Activated CD4-positive, alpha-beta memory T cell treated with anti-CD3 and anti-CD28 coated beads for 36 hours (primary cell): ENCODE results near the gene EPB41L1. TPM values are rescaled to one million over a fixed set of nuclear protein-coding genes. Genes with fewer than 3 reads are reported as not detected.
A peak's percentile ranks its signal among the peaks of the same experiment; 100 is the strongest.

Experiments
- CTCF ChIA-PET: fragments of 350-600 bp; sonication (Branson Sonifier 250); formaldehyde crosslinking; loops from one replicate; lab custom pipeline; 2021; ENCODE audit warnings: antibody characterized with exemption, inconsistent platforms; lab: Charles Lee
- POLR2A ChIA-PET: fragments of 350-600 bp; sonication (Branson Sonifier 250); formaldehyde crosslinking; loops from one replicate; lab custom pipeline; 2021; ENCODE audit warnings: antibody characterized with exemption; lab: Charles Lee
- DNase-seq: peaks from one replicate; pipeline ENCODE4 v3.0.0-alpha.2; 2020
- H3K27ac Mint-ChIP-seq: one replicate; pipeline ENCODE4 v1.8.0; 2021; ENCODE audit warnings: mixed read lengths
- H3K27me3 Mint-ChIP-seq: one replicate; pipeline ENCODE4 v1.8.0; 2021; ENCODE audit warnings: mixed read lengths
- H3K36me3 Mint-ChIP-seq: one replicate; pipeline ENCODE4 v1.8.0; 2021; ENCODE audit warnings: mixed read lengths
- H3K4me1 Mint-ChIP-seq: one replicate; pipeline ENCODE4 v1.8.0; 2021; ENCODE audit warnings: low read depth, mixed read lengths
- H3K4me3 Mint-ChIP-seq: one replicate; pipeline ENCODE4 v1.8.0; 2021; ENCODE audit warnings: mild to moderate bottlenecking, mixed read lengths
- H3K9me3 Mint-ChIP-seq: one replicate; pipeline ENCODE4 v1.8.0; 2021; ENCODE audit warnings: mixed read lengths
- intact Hi-C: fragments of 100-400 bp; cut with micrococcal nuclease; formaldehyde crosslinking; loops from one replicate; pipeline ENCODE4 v1.15.1; 2023
- total RNA-seq, 2 experiments: library from RNA; stranded (reverse); gene quantifications; one replicate each; pipeline ENCODE4 v1.2.3, GENCODE V29; 2021

EPB41L1 gene
- total RNA-seq, 2 experiments from 2014 or later = 0.36 to 0.88 TPM

DNA sequence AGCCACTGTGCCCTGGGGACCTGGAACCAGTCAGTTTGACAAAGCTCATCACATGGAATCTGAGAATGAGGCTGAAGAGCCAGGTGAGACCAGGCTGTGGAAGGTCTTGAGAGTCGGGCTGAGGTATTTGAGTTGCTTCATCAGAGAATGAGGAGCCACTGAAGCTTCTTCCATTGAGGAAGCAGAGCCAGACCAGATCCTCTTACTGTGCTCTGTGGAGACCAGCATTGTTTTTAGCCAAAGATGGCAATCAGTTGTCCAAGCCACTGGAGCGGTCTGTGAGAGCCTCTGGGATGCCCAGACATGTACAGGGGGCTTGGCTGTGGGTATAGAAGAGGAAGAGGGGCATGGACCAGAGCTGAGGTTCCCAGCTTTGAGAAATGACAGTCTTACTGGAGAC, 6.1 kb upstream of the EPB41L1 start:
- H3K4me1 Mint-ChIP-seq = no peaks in the 10 kb centered on the region
- peaks cover 11% of the 10 kb centered on the region for H3K27me3 Mint-ChIP-seq
- H3K27ac Mint-ChIP-seq = no peak overlapping the region
- intact Hi-C loops = no loop called here
- no peaks in the 10 kb centered on the region for H3K36me3 Mint-ChIP-seq
- DNase-seq = no peak
- H3K4me3 Mint-ChIP-seq = no peak overlapping the region
- ChIA-PET POLR2A (no interaction called here), CTCF (interaction anchor here (0.5 to 1.4 kb wide), 4 partner anchors 8 to 291 kb away, joined by 3 to 4 read pairs (median 3); no protein-coding TSS in a partner anchor)
- no peaks in the 10 kb centered on the region for H3K9me3 Mint-ChIP-seq

DNA sequence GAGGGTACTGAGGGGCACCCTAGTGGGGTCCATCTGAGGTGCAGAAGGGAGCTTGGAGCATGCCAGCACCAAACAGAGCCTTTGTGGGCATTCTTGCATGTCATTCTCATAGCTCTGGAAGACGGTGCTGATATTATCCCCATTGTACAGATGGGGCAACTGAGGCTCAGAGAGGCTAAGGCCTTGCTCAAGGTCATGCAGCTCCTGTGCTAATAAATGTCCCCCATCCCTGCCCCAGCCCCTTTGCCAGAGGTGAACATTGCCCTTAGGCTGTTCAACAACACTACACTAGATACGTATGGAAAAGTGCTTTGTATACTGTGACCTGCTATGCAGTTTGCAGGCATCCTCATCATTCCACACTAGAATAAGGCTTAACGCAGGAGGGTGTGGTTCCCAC, 5.5 kb upstream of the EPB41L1 start:
- H3K4me3 Mint-ChIP-seq = no peak overlapping the region
- no peak for DNase-seq
- H3K27me3 Mint-ChIP-seq = peaks cover 15% of the 10 kb centered on the region
- no peaks in the 10 kb centered on the region for H3K36me3 Mint-ChIP-seq
- no peak overlapping the region for H3K27ac Mint-ChIP-seq
- POLR2A ChIA-PET = interaction anchor here (0.7 kb wide), 1 partner anchor 160 kb away, joined by 4 read pairs; no protein-coding TSS in a partner anchor
- H3K4me1 Mint-ChIP-seq = no peaks in the 10 kb centered on the region
- H3K9me3 Mint-ChIP-seq = no peaks in the 10 kb centered on the region
- intact Hi-C loops = no loop called here
- CTCF ChIA-PET = interaction anchor here (0.9 to 2.1 kb wide), 5 partner anchors 7 to 290 kb away, joined by 3 to 7 read pairs (median 3); no protein-coding TSS in a partner anchor

DNA sequence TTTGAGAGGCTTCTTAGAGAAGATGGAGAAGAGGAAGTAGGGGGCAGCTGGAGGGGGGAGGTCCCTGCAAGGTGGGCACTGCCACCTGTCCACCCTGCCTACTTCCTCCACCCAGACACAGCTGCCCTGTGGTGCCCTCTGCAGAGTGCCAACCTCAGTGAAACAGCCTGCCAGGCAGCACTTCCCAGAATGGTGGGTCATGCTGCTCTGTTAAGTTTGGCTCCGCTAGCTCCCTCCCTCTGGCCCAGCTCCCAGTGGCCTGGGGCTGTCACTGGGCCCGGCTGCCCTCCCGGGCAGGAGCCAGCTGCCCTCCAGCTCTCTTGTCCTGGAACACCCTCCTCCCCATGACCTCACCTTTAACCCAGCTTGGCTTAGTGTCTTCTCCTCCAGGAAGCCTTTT, 5.1 kb upstream of the EPB41L1 start:
- Mint-ChIP-seq H3K9me3 (no peaks in the 10 kb centered on the region), H3K4me1 (no peaks in the 10 kb centered on the region), H3K27ac (no peak overlapping the region), H3K27me3 (peaks cover 15% of the 10 kb centered on the region), H3K4me3 (no peak overlapping the region), H3K36me3 (no peaks in the 10 kb centered on the region)
- CTCF ChIA-PET = interaction anchor here (0.7 to 2.1 kb wide), 5 partner anchors 11 to 290 kb away, joined by 3 to 7 read pairs (median 3); no protein-coding TSS in a partner anchor
- no peak for DNase-seq
- intact Hi-C loops = no loop called here
- POLR2A ChIA-PET = interaction anchor here (0.7 kb wide), 1 partner anchor 160 kb away, joined by 4 read pairs; no protein-coding TSS in a partner anchor

GRCh38 chr20:36150489-36150846, 4.1 kb upstream of the EPB41L1 start:
- intact Hi-C loops = no loop called here
- CTCF ChIA-PET = interaction anchor here (2.1 kb wide), 1 partner anchor 12 kb away, joined by 7 read pairs; no protein-coding TSS in a partner anchor
- DNase-seq = no peak
- H3K27me3 Mint-ChIP-seq = peaks cover 19% of the 10 kb centered on the region
- H3K4me1 Mint-ChIP-seq = no peaks in the 10 kb centered on the region
- H3K36me3 Mint-ChIP-seq = no peaks in the 10 kb centered on the region
- H3K27ac Mint-ChIP-seq = no peak overlapping the region
- H3K4me3 Mint-ChIP-seq = no peak overlapping the region
- no peaks in the 10 kb centered on the region for H3K9me3 Mint-ChIP-seq
- POLR2A ChIA-PET = no interaction called here

DNA sequence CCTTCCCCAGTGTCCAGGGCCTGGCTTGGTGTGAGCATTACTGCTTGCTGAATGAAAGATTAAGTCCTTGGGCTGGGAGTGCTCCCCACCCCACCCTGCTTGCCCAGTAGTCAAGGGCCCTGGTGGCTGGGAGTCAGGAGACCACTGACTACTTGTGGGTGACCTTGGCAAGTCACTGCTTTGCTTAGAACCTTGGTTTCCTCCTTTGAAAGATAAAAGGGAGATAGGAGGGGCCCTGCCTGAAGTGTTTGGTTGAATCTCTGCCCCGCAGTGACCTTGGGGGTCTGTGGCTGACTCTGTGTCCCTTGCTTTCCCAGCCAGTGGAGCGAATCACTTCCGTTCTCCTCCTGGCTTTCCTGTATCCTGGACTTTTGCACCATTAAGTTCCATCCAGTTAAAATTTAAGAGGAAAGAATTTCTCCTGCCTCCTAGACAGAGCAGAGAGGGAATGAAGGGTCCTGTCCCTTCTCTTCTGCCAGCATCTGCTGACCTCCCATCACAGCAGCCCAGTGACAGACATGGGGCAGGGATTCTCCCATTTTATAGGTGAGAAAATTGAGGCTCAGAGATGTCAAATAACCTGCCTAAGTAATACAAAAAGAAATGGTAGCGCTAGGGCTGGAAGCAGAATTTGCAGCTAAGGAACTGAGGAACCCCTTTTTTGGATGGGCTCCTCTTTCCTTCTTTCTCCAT, 3.5 kb upstream of the EPB41L1 start:
- H3K4me1 Mint-ChIP-seq = no peaks in the 10 kb centered on the region
- intact Hi-C loops = no loop called here
- H3K27ac Mint-ChIP-seq = no peak overlapping the region

DNA sequence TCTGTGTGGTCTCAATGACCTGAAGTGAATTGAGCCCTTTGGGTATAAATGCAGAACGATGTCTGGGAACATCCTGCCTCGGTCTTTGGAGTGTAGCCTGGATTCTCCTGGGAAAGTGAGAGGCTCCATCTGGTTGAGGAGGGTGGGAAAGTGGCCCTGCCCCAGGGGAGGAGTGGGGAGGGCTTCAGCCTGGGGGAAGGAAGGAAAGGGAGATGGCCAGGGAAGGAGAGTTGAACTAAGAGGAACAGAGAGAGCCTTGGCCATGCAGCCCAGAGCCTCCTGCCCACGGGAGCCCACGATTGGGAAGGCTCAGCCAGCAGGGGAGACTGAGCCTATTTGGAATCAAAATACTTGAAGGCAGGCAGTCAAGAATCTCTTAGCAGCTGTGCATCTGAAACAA, 2.3 kb upstream of the EPB41L1 start:
- H3K9me3 Mint-ChIP-seq = no peaks in the 10 kb centered on the region
- peaks cover 19% of the 10 kb centered on the region for H3K27me3 Mint-ChIP-seq
- H3K36me3 Mint-ChIP-seq = no peaks in the 10 kb centered on the region
- intact Hi-C loops = no loop called here
- no peak for DNase-seq
- no peak overlapping the region for H3K4me3 Mint-ChIP-seq
- ChIA-PET CTCF (interaction anchor here (1.0 kb wide), 1 partner anchor 50 kb away, joined by 3 read pairs; no protein-coding TSS in a partner anchor), POLR2A (no interaction called here)
- H3K27ac Mint-ChIP-seq = no peak overlapping the region
- no peaks in the 10 kb centered on the region for H3K4me1 Mint-ChIP-seq

More for the DNA sequence above, 3.5 kb upstream of the EPB41L1 start:
- ChIA-PET POLR2A (no interaction called here), CTCF (interaction anchor here (2.1 kb wide), 1 partner anchor 13 kb away, joined by 7 read pairs; no protein-coding TSS in a partner anchor)
- Mint-ChIP-seq H3K27me3 (peaks cover 17% of the 10 kb centered on the region), H3K36me3 (no peaks in the 10 kb centered on the region), H3K9me3 (no peaks in the 10 kb centered on the region), H3K4me3 (no peak overlapping the region)
- DNase-seq = no peak

DNA sequence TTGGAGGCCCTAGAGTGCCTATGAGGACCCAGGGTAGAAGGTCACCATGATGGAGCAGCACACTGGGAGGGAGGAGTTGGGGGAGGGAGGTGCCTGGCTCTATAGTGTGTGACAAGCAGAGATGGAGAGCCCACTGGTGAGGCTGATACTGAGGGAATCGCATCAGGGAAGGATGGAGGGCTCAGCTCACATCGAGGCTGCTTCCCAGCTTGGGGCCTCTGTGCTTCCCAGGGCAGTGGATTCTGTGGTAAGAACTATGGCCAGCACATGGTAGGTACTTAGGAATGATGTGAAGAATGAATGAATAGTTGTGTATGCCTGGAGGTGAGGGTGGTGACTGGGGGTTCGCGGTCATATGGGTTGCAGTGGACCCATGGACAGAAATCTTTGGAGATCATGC, 1.3 kb upstream of the EPB41L1 start:
- no peak overlapping the region for H3K4me3 Mint-ChIP-seq
- no peak for DNase-seq
- no peak overlapping the region for H3K27ac Mint-ChIP-seq
- H3K36me3 Mint-ChIP-seq = no peaks in the 10 kb centered on the region
- H3K27me3 Mint-ChIP-seq = peaks cover 21% of the 10 kb centered on the region
- no peaks in the 10 kb centered on the region for H3K9me3 Mint-ChIP-seq
- ChIA-PET CTCF (no interaction called here), POLR2A (no interaction called here)
- no peaks in the 10 kb centered on the region for H3K4me1 Mint-ChIP-seq
- intact Hi-C loops = no loop called here

DNA sequence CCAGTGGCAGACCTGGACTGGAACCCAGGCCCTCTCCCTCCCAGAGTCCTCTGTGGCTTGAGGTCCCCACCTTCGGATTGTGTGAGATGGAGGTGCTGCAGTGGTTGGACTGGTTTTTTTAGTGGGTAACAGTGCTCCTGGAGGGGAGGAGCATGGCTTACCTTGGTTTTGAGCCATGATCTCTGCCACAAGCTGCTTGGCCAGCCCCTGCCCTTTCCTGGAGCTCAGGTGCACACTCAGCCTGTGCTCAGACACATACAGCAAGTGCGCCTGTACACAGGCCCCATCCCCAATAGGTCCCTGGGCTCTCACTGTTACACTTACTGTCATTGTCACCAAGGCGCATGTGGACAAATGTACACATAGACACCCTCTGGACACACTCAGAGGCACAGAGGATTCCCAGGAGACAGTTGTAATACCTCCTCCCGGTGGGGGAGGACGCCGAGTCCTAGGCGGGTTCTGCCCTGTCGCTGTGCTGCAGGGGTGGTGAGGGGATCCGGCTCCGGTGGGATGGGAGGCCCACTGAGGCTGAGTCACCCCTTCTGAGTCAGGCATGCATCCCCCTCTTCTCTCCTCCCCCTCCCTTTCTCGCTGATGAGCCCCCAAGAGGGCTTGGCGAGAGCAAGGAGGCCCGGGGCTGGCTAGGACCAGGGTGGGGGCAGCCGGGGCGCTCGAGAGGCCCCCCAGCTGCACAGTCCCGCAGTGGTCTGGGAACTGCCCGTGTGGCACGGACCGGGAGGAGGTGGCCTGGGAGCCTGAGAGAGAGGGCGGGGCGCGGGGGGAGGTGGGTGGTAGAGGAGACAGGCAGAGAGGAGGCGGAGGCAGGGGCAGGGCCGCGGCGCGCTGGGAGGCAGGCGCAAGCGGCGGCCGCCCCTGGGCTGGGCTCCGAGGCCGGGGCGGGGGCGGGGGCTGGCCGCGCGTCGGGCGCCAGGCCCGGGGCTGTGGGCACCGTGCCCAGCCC, 522 bp upstream of the EPB41L1 start:
- Mint-ChIP-seq H3K4me3 (no peak overlapping the region), H3K9me3 (no peaks in the 10 kb centered on the region), H3K36me3 (no peaks in the 10 kb centered on the region), H3K4me1 (no peaks in the 10 kb centered on the region), H3K27ac (no peak overlapping the region), H3K27me3 (peaks cover 21% of the 10 kb centered on the region)
- intact Hi-C loops = no loop called here
- CTCF ChIA-PET = no interaction called here
- DNase-seq = peak; percentile 46
- POLR2A ChIA-PET = no interaction called here

DNA sequence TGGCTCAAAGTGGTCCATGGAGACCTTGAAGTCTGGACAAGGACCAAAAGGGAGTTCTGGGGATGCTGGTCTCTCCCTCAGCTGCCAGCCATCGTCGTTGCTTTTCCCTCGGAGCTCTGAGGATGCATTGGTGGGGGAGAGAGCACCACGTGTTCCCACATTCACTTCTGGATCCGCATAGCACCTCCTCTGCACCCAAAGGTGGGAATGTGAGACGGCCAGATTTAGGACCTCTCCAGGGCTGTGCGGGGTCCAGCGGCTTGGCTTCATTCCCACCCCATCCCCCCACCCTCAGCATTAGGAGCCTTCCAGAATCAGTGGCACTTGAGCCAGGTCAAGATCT, 1.1 kb downstream of the EPB41L1 start:
- Mint-ChIP-seq H3K4me3 (no peak overlapping the region), H3K9me3 (no peaks in the 10 kb centered on the region), H3K27me3 (peaks cover 22% of the 10 kb centered on the region), H3K27ac (no peak overlapping the region), H3K36me3 (no peaks in the 10 kb centered on the region), H3K4me1 (no peaks in the 10 kb centered on the region)
- intact Hi-C loops = no loop called here
- ChIA-PET POLR2A (no interaction called here), CTCF (interaction anchor here (1.0 to 4.2 kb wide), 11 partner anchors 9 to 1056 kb away, joined by 3 to 34 read pairs (median 4); no protein-coding TSS in a partner anchor)
- no peak for DNase-seq

DNA sequence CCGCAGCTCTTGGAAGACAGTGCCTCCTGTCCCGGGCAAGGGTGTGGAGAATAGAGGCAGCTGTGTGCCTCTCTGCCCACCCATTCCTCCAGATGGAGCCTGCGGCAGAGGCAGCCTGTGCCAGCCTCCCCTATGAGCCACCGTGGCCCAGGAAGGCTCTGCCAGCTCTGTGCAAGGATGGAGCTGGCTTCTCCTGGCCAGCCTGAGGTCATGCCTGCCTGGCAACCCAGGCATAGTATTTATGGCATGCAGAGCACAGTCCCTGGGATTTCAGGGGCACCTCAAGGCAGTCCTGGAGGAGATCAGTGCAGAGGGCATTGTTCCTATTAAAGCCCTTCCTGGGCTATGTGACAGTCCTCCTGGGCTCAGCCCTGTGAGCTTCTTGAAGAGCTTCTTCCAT, 1.5 kb downstream of the EPB41L1 start:
- H3K36me3 Mint-ChIP-seq = no peaks in the 10 kb centered on the region
- intact Hi-C loops = loop anchor here (1.0 kb wide), 1 partner anchor 43 kb away; no protein-coding TSS in a partner anchor
- no peak overlapping the region for H3K27ac Mint-ChIP-seq
- ChIA-PET CTCF (interaction anchor here (0.6 to 4.2 kb wide), 18 partner anchors 8 to 1057 kb away, joined by 3 to 34 read pairs (median 4); no protein-coding TSS in a partner anchor), POLR2A (no interaction called here)
- no peaks in the 10 kb centered on the region for H3K4me1 Mint-ChIP-seq
- no peaks in the 10 kb centered on the region for H3K9me3 Mint-ChIP-seq
- H3K4me3 Mint-ChIP-seq = no peak overlapping the region
- H3K27me3 Mint-ChIP-seq = peaks cover 22% of the 10 kb centered on the region
- no peak for DNase-seq

DNA sequence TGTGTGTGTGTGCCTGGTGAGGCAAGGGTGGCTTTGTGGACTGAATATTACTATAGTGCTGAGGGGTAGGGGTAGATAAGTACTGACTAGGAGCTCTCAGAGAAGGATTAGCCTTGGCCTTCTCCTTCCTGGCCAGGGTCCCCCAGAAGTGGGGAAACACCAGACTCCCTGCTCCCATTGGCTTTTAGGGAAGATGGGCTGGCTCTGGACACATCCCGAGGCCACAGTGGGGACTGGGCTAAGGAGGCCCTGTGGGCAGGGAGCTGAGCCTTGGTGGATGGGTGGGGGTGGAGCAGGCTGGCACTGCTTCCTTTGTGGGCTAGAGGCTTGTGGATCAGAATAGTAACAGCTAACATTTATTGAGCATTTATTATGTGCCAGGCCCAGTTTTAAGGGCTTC, 3.1 kb downstream of the EPB41L1 start:
- intact Hi-C loops = no loop called here
- POLR2A ChIA-PET = no interaction called here
- Mint-ChIP-seq H3K27ac (no peak overlapping the region), H3K36me3 (no peaks in the 10 kb centered on the region), H3K4me3 (no peak overlapping the region), H3K27me3 (peaks cover 20% of the 10 kb centered on the region), H3K9me3 (no peaks in the 10 kb centered on the region), H3K4me1 (no peaks in the 10 kb centered on the region)
- no peak for DNase-seq
- CTCF ChIA-PET = interaction anchor here (0.9 to 4.2 kb wide), 8 partner anchors 13 to 242 kb away, joined by 3 to 34 read pairs (median 4); no protein-coding TSS in a partner anchor
